SU-DHL-6 (cell line): ENCODE data around the gene HOXC11.

Experiments
- EZH2phosphoT487 ChIP-seq: fragments of 200-600 bp; sonication (generic), shearing (Covaris generic); conservative IDR thresholded peaks from 2 replicates; pipeline ENCODE4 v1.6.1; 2018; ENCODE audit warnings: mild to moderate bottlenecking, antibody characterized with exemption, low read length, moderate library complexity, mixed read lengths
- TF ChIP-seq, protein P1 (sequence below): fragments of 200-600 bp; sonication (generic); IDR thresholded peaks from one replicate; pipeline ENCODE4 v1.5.1; 2017; ENCODE audit warnings: antibody characterized with exemption, mild to moderate bottlenecking, low read length, moderate library complexity; ENCODE audit not compliant: insufficient read depth, poor library complexity, severe bottlenecking

DNA sequence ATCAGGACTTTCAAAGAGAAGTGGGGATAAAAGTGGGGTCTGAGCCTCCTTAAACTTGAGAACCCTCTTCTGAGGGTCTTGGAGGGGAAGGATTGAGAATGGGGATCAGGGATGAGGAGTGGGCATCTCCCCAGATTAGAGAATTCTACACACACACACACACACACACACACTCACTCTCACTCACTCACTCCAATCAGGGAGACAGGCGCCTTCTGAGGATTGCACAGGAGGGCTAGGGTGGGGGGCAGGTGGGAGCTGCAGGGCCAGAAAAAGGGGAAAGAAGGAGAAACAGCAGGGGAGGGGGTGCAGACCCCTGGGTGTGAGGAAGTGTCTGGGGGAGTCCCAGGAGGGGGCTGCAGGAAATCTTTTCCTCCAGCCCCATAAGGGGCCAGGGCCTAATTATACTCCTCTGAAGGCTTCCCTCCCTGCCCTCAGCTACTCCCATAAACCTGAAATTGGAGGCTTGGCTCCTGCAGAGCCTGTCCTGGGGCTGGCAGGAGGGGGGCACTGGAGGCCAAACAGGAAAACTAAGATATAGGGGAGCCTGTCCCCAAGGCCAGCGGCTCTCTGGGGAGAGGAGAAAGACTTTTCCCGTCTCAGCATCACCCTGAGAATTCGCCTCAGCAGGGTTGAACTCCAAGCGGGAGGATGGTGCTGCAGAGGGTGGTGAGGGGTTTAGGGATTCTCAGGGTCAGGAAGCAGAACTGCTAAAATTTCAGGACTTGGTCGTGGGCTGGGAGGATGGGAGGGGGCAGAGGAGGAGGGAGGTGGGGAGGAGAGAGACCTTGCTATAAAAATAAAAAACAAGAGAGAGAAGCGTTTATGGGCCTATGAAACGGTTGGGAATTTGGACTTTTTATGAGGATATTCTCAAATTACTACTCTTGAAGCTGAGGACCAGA is 28.6 kb downstream of the HOXC11 start:
- TF ChIP-seq, protein P1, sequence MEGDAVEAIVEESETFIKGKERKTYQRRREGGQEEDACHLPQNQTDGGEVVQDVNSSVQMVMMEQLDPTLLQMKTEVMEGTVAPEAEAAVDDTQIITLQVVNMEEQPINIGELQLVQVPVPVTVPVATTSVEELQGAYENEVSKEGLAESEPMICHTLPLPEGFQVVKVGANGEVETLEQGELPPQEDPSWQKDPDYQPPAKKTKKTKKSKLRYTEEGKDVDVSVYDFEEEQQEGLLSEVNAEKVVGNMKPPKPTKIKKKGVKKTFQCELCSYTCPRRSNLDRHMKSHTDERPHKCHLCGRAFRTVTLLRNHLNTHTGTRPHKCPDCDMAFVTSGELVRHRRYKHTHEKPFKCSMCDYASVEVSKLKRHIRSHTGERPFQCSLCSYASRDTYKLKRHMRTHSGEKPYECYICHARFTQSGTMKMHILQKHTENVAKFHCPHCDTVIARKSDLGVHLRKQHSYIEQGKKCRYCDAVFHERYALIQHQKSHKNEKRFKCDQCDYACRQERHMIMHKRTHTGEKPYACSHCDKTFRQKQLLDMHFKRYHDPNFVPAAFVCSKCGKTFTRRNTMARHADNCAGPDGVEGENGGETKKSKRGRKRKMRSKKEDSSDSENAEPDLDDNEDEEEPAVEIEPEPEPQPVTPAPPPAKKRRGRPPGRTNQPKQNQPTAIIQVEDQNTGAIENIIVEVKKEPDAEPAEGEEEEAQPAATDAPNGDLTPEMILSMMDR = no peak
- no peak for TF ChIP-seq EZH2phosphoT487
